ENCODE measurements around the gene HECW1.

The HECW1 gene

GRCh38 chr7:43384616-43385308 is 272.3 kb downstream of the HECW1 start:
- TF ChIP-seq GLIS3 (CRISPR knock-in tag; IDR thresholded peaks at IDR 0.05) (no peak), ZNF70 (CRISPR knock-in tag; IDR thresholded peaks at IDR 0.05) (no peak), ZNF8 (CRISPR knock-in tag; IDR thresholded peaks at IDR 0.05) (no peak), RARB (CRISPR knock-in tag; IDR thresholded peaks at IDR 0.05) (no peak)

GRCh38 chr7:43385309-43385680 is 272.8 kb downstream of the HECW1 start:
- TF ChIP-seq POU6F1 (CRISPR knock-in tag; IDR thresholded peaks at IDR 0.05; ENCODE audit: borderline replicate concordance, low read depth) (no peak), RARB (CRISPR knock-in tag; IDR thresholded peaks at IDR 0.05) (no peak), PATZ1 (CRISPR knock-in tag; IDR thresholded peaks at IDR 0.05; ENCODE audit: borderline replicate concordance) (no peak), ISL1 (CRISPR knock-in tag; IDR thresholded peaks at IDR 0.05) (no peak), TCF4 (CRISPR knock-in tag; IDR thresholded peaks at IDR 0.05; ENCODE audit: borderline replicate concordance) (no peak), ZFP30 (CRISPR knock-in tag; IDR thresholded peaks at IDR 0.05) (no peak), TOX (CRISPR knock-in tag; IDR thresholded peaks at IDR 0.05; ENCODE audit: borderline replicate concordance) (no peak), ARNTL (CRISPR knock-in tag; IDR thresholded peaks at IDR 0.05; ENCODE audit: borderline replicate concordance, low read depth) (no peak), ZNF8 (CRISPR knock-in tag; IDR thresholded peaks at IDR 0.05) (no peak), ZC3H10 (CRISPR knock-in tag; IDR thresholded peaks at IDR 0.05) (no peak), ZNF565 (CRISPR knock-in tag; conservative IDR thresholded peaks at IDR 0.05; ENCODE audit: low read depth) (no peak), SNAI2 (CRISPR knock-in tag; IDR thresholded peaks at IDR 0.05) (no peak), BACH2 (CRISPR knock-in tag; IDR thresholded peaks at IDR 0.05; ENCODE audit: borderline replicate concordance) (no peak), ZFP3 (CRISPR knock-in tag; IDR thresholded peaks at IDR 0.05) (no peak), GLIS3 (CRISPR knock-in tag; IDR thresholded peaks at IDR 0.05) (no peak), ZNF70 (CRISPR knock-in tag; IDR thresholded peaks at IDR 0.05) (no peak)
- no peak for ATAC-seq

More at GRCh38 chr7:43384616-43385308, 272.3 kb downstream of the HECW1 start:
- no peak for ATAC-seq

- ATAC-seq: no peak
- TF ChIP-seq ESRRG (CRISPR knock-in tag; IDR thresholded peaks at IDR 0.05): no peak
- TF ChIP-seq ZC3H10 (CRISPR knock-in tag; IDR thresholded peaks at IDR 0.05): no peak
- TF ChIP-seq GLIS3 (CRISPR knock-in tag; IDR thresholded peaks at IDR 0.05): no peak
- TF ChIP-seq ZNF565 (CRISPR knock-in tag; conservative IDR thresholded peaks at IDR 0.05; ENCODE audit: low read depth): no peak
These were observed 273.4 kb downstream of the HECW1 start for GRCh38 chr7:43385856-43386255.

GRCh38 chr7:43387932-43388331 is 275.5 kb downstream of the HECW1 start:
- TF ChIP-seq SNAI2 (CRISPR knock-in tag; IDR thresholded peaks at IDR 0.05) (no peak), POU6F1 (CRISPR knock-in tag; IDR thresholded peaks at IDR 0.05; ENCODE audit: borderline replicate concordance, low read depth) (no peak), RARB (CRISPR knock-in tag; IDR thresholded peaks at IDR 0.05) (no peak), ARNTL (CRISPR knock-in tag; IDR thresholded peaks at IDR 0.05; ENCODE audit: borderline replicate concordance, low read depth) (no peak), ZFP30 (CRISPR knock-in tag; IDR thresholded peaks at IDR 0.05) (no peak)
- no peak for ATAC-seq

- ATAC-seq: no peak
- TF ChIP-seq ISL1 (CRISPR knock-in tag; IDR thresholded peaks at IDR 0.05) (no peak), TSHZ2 (CRISPR knock-in tag; IDR thresholded peaks at IDR 0.05) (no peak), ESRRG (CRISPR knock-in tag; IDR thresholded peaks at IDR 0.05) (no peak), PATZ1 (CRISPR knock-in tag; IDR thresholded peaks at IDR 0.05; ENCODE audit: borderline replicate concordance) (no peak), OSR1 (CRISPR knock-in tag; IDR thresholded peaks at IDR 0.05) (no peak), SNAI2 (CRISPR knock-in tag; IDR thresholded peaks at IDR 0.05) (no peak), BACH2 (CRISPR knock-in tag; IDR thresholded peaks at IDR 0.05; ENCODE audit: borderline replicate concordance) (no peak), RARB (CRISPR knock-in tag; IDR thresholded peaks at IDR 0.05) (no peak), CREB5 (CRISPR knock-in tag; IDR thresholded peaks at IDR 0.05; ENCODE audit: low read depth) (no peak), ZC3H10 (CRISPR knock-in tag; IDR thresholded peaks at IDR 0.05) (no peak)
These were observed 278.1 kb downstream of the HECW1 start for GRCh38 chr7:43390576-43390975.

All from SK-N-SH treated with all-trans-retinoic acid at 6 μM for 48 hours (cell line).